HG03442 (cell line): ENCODE results near the gene SENP1.

ENCODE experiments used
- ATAC-seq: cut with Tn5 transposase; IDR thresholded peaks from one replicate; pipeline ENCODE4 v1.9.1; 2021; ENCODE audit warnings: mild to moderate bottlenecking, moderate library complexity; ENCODE audit not compliant: unreplicated experiment

Gene SENP1

GRCh38 chr12:48019639-48020265, 86.1 kb downstream of the SENP1 start:
- no peak for ATAC-seq

DNA sequence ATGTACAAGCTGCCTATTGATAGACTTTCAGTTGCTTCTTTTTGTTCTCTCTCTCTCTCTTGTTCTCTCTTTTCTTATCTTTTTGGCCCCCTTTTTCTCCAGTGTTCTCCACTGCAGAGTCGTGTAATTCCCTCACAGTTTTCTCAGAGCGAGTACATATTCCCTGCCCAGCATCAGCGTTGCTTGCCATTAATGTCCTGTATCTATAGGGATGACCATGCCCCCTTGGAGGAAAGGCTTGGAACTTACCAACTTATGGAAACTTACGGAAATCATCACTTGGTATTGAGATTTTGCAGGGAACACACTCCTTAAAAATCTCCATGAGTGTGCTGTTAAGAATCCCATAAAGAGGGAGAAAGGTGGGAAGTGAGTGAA, 87.3 kb downstream of the SENP1 start:
- no peak for ATAC-seq

GRCh38 chr12:48017921-48018617, 87.8 kb downstream of the SENP1 start:
- ATAC-seq: no peak

DNA sequence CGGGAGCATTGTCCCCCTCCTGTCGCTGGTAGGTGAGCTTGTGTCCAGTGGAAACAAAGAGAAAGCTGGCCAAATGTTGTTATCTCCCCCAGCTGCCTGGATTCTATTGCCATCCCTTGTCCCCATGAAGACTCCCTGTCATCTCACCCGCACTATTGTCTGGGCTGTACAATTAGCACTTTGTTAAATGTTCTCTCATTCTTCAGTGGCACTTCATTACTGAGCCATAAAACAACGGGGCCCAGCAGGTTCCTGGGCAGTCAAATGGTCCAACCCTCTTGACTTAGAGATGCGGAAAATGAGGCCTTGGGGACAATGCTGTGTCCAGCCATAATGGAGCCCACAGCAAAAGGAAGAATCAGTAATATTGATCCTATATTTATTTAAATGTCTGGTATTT, 88.4 kb downstream of the SENP1 start:
- ATAC-seq: no peak

DNA sequence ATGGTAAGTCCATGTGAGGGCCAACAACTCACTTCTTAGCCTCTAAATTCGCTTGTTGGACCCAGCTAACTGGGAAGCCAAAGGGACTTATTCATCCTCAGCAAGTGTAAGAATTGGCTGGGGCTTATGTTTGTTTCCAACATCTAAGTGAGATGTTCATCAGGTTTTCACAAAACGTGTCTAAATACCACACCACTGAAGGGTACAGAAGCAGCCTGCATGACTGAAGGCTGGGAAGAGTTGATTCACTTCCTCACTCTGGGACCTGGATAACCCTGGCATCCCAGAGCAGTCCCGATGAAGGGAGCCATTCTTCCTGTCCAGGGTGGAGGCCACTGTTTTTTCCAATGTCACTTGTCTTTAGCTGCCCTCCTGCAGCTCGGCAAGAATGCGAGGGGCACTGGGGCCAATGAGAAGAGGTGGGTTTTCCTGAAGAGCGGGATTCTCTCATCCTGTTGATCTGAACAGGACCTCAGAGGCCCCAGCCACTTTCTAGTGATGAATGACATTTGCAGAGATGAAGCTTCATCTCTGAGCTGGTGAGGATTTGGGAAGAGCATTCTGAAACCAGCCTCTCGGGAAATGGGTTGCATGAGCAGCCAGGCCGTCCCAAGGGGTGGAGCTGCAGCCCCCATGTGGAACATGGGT, 89.4 kb downstream of the SENP1 start:
- no peak for ATAC-seq

- ATAC-seq: no peak
Observed at GRCh38 chr12:48015954-48016353, 89.9 kb downstream of the SENP1 start.

DNA sequence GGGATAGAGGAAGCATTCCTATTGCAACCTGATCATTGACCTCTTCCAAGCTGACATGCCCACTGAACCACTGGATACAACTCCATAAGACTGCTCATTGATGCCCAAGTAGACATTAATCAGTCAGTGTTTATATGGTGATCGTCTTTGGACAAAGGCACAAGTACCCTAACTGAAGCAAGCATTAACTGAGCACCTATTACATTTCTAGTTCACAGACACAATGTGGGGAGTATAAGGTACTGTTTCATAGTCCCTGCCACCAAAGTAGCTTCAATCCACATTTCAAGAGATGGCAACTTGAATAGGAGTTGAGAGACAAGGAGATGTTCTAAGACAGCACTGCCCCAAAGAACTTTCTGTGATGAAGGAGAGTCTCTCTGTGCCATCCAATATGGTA, 90.8 kb downstream of the SENP1 start:
- no peak for ATAC-seq

DNA sequence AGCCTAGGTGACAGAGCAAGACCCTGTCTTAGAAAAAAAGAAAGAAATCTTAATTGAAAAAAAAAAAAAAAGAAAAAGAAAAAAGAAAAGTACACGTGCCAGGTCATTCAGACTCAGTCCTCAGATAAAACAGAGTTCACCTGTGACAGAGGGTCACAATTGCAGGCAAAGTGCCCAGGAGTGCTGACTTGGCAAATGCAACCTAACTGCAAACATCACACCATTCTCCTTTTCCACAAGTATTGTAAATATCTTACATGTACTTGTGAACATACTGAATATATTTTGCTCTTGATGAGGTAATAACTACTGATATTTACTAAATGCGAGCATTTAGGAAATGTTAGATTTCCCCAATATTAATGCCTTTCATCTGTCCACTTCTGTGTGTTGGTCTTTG, 92.6 kb downstream of the SENP1 start:
- no peak for ATAC-seq

DNA sequence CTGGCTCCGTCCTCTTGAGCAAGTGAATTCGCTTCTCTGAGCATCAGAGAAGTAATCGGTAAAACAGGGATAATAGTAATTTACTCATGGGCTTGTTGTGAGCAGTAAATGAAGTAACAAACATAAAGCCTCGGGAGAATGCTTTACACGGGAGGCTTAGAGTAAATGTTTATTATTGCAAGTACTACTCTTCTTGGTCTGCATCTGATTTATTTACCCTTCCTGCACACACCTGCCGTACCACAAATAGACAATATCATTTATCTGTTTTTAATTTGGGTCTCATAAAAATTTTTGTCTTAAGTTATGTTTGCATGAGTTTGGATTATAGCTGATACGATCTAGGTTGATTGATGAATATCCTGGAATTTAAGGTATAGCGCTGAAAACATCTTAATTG, 93.8 kb downstream of the SENP1 start:
- no peak for ATAC-seq

GRCh38 chr12:48010366-48010970, 95.4 kb downstream of the SENP1 start:
- ATAC-seq: no peak

- no peak for ATAC-seq
Observed at GRCh38 chr12:48009471-48009870, 96.4 kb downstream of the SENP1 start.

GRCh38 chr12:48008950-48009349, 96.9 kb downstream of the SENP1 start:
- no peak for ATAC-seq

DNA sequence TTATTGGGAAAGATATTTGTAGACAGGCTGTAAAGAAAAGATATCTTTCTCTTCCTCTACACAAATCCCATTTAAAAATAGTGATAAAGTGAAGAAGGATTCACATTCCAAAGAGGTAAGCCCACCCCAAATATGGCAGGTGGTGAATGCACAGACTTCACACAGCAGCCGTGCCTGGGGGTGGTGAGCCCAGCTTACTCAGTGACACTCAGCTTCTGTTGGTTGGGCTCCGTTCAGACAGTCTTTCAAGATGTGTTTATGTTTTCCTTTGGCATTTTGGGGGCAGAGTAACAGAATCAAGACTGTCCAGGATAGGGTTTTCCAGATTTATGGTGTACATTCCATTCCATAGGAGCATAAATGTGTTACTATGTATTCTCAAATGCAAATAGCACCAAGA, 97.5 kb downstream of the SENP1 start:
- no peak for ATAC-seq

DNA sequence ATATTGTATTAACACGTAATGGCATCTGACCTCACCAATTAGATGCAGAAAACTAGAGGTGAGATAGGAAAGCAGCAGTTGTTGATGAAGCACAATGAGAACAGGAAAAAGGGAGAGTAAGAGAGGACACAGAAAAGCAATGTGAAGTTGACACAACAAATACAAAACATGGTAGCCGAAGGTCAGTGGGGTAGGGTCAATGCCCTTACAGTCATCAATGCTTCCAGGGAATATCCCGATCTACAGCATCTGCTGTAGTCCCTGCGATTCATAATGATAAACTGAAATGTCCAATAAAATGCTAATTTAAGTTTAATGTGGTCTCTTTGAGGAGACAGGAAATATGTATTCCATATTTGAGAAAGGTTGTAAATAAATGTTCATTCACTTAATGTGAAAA, 98.7 kb downstream of the SENP1 start:
- no peak for ATAC-seq

GRCh38 chr12:48005750-48006021, 100.2 kb downstream of the SENP1 start:
- ATAC-seq: no peak

- no peak for ATAC-seq
Observed at GRCh38 chr12:48005001-48005749, 100.7 kb downstream of the SENP1 start.

- no peak for ATAC-seq
Observed at GRCh38 chr12:48004053-48004941, 101.6 kb downstream of the SENP1 start, which contains the start of gene COL2A1. Gene COL2A1 (minus strand): TSS chr12:48004476. CDS start chr12:48004321, 155 bp downstream.

- ATAC-seq: no peak
Observed at GRCh38 chr12:48003226-48004052, 102.4 kb downstream of the SENP1 start.

DNA sequence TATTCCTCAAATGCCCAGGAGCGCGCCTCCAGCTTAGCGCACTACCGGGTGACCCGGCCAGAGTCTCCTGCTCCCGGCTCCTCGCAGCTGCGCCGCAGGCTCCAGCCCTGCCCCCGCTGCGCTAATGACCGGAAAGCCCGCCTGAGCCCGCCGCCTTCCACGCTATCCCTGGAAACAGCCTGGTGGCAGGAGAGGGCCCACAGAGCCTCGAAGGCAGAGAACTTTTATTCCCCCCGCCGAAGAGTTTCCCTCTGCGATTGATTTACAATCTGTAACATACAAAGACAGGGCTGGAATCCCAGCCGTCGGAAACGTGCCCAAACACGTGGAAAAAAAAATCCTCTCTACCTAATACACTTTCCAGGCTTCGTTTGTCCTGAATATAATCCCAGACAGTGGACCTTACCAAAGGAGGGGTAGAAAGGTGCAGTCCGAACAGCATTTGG, 103.1 kb downstream of the SENP1 start:
- no peak for ATAC-seq

DNA sequence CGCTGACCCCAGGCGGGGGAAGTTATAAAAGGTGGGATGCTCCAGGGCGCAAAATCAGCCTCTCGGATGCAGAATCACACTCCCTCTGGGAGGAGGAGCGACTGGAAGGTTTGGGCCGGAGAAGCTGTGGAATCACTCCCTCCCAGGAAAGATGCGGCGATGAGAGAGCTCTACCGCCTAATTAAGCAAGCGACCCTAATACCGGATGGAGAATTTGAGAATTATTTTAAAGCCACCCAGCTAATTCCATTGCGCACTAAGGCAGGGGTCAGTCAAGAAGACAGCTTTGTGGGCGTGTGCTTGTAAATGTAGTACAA, 103.5 kb downstream of the SENP1 start:
- no peak for ATAC-seq
